ENCODE data around the gene SF3B6. TPM values are rescaled to one million over a fixed set of nuclear protein-coding genes. Genes with fewer than 3 reads are reported as not detected.
"Not testable (repeated sequence)": the region's sequence is repeated elsewhere in the genome, so short reads cannot be mapped to it uniquely, and the experiment has no call there.

The SF3B6 gene
- total and polyA plus RNA-seq, 11 donors, result 37.4 to 121 (median 58.4) TPM

DNA sequence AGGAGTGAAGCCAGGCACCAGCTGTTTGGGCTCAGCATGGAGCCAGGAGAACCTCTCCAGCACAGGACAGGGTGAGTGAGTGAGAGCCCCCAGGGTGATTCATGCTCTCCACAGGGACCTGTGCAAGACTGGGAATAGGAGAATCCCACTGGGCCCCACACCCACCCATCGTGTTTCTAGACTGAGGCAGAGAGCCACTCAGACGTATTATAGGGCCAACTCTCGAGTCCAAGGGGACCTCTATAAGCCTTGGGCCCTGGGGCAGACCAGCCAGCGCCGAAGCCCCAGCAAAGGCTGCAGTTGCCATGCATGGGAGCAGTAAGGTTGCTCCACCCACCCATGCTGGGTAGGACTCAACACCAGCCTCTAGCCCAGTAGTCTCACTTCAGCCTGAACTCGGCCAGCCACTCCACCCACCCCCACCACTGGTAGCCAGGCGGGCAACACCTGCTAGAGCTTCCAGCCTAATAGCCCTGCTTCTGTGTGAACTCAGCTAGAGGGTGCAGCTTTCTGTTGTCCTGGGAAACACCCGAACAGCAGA is 28.1 kb upstream of the SF3B6 start:
- Histone ChIP-seq H3K27me3 (no peaks in the 10 kb centered on the region), H3K4me1 (peaks cover 0 to 3% (median 0%) of the 10 kb centered on the region in 12 donors), H3K9me3 (peaks cover 0 to 19% (median 0%) of the 10 kb centered on the region in 12 donors), H3K36me3 (peaks cover 0 to 7% (median 0%) of the 10 kb centered on the region in 9 donors), H3K27ac (no peak overlapping the region), H3K4me3 (no peak overlapping the region)
- TF ChIP-seq, protein P1, sequence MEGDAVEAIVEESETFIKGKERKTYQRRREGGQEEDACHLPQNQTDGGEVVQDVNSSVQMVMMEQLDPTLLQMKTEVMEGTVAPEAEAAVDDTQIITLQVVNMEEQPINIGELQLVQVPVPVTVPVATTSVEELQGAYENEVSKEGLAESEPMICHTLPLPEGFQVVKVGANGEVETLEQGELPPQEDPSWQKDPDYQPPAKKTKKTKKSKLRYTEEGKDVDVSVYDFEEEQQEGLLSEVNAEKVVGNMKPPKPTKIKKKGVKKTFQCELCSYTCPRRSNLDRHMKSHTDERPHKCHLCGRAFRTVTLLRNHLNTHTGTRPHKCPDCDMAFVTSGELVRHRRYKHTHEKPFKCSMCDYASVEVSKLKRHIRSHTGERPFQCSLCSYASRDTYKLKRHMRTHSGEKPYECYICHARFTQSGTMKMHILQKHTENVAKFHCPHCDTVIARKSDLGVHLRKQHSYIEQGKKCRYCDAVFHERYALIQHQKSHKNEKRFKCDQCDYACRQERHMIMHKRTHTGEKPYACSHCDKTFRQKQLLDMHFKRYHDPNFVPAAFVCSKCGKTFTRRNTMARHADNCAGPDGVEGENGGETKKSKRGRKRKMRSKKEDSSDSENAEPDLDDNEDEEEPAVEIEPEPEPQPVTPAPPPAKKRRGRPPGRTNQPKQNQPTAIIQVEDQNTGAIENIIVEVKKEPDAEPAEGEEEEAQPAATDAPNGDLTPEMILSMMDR (IDR thresholded peaks at IDR 0.05), result no peak
- no peak for TF ChIP-seq POLR2A (IDR thresholded peaks at IDR 0.05)
- DNase-seq (no peak), ATAC-seq (no peak)
- intact Hi-C loops (cut with DNase I), result no loop called here
- 94 to 99% (median 96%) methylated on average over 8 of the region's 8 CpGs for WGBS, 4 donors

DNA sequence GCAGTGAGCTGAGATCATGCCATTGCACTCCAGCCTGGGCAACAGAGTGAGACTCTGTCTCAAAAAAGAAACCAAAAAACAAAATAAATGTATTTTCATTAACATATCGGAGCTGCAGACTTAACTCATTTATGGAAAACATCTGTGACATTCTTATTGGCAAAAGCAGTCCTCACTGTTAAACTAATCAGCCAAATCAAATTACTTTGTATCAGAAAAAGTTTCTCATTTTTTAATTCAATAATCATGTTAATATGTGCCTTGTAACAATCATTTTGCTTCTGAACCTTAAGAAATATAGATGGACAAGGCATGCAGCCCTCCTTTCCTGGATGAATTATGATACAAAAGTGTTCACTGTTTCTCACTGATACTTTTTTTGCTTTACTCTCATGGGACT is 26.6 kb upstream of the SF3B6 start:
- no peak for ATAC-seq
- DNase-seq, result no peak
- H3K36me3 ChIP-seq, result peaks cover 0 to 7% (median 0%) of the 10 kb centered on the region in 9 donors
- H3K4me1 ChIP-seq, result peaks cover 0 to 3% (median 0%) of the 10 kb centered on the region in 12 donors
- H3K27me3 ChIP-seq, result no peaks in the 10 kb centered on the region
- H3K9me3 ChIP-seq, result peaks cover 0 to 17% (median 0%) of the 10 kb centered on the region in 12 donors
- no peak overlapping the region for H3K27ac ChIP-seq
- TF ChIP-seq, protein P1 (IDR thresholded peaks at IDR 0.05), result no peak
- TF ChIP-seq POLR2A (IDR thresholded peaks at IDR 0.05), result no peak
- intact Hi-C loops (cut with DNase I), result no loop called here
- 89 to 94% (median 92%) methylated on average over 1 of the region's 1 CpG for WGBS, 4 donors
- H3K4me3 ChIP-seq, result no peak overlapping the region

DNA sequence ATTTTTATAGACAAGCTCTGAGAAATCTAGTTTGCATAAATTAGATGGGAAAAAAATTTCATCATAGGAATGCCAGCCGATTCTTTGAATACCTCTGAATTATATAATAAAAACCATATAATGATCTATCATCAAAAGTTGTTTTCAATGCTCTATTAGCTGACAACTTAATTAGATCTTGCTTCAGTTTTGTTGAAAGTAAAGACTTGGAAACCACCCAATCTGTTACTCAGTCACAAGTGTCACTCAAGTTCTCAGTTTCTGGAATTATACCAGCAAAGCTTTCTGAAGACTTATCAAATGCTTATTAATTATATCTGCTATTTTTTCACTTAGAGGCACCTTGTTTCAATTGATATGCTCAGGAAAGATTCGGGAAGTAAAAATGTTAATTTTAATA is 25.9 kb upstream of the SF3B6 start:
- Histone ChIP-seq H3K4me3 (no peak overlapping the region), H3K9me3 (peaks cover 0 to 13% (median 0%) of the 10 kb centered on the region in 12 donors), H3K27me3 (no peaks in the 10 kb centered on the region), H3K4me1 (peaks cover 0 to 3% (median 0%) of the 10 kb centered on the region in 12 donors), H3K36me3 (peaks cover 0 to 7% (median 0%) of the 10 kb centered on the region in 9 donors), H3K27ac (no peak overlapping the region)
- TF ChIP-seq, protein P1 (IDR thresholded peaks at IDR 0.05), result no peak
- no peak for TF ChIP-seq POLR2A (IDR thresholded peaks at IDR 0.05)
- no peak for ATAC-seq
- intact Hi-C loops (cut with DNase I), result no loop called here
- DNase-seq, result no peak
- 71 to 95% (median 84%) methylated on average over 2 of the region's 2 CpGs for WGBS, 4 donors

GRCh38 chr2:24100732-24101131 is 24.6 kb upstream of the SF3B6 start:
- intact Hi-C loops (cut with DNase I); H3K27ac ChIP-seq; ATAC-seq; DNase-seq; H3K4me3 ChIP-seq; H3K4me1 ChIP-seq; H3K27me3 ChIP-seq; H3K9me3 ChIP-seq: not testable (repeated sequence)
- H3K36me3 ChIP-seq, result peaks cover 0 to 19% (median 7%) of the 10 kb centered on the region in 9 donors
- WGBS, 4 donors, result 91 to 95% (median 92%) methylated on average over 2 of the region's 2 CpGs

DNA sequence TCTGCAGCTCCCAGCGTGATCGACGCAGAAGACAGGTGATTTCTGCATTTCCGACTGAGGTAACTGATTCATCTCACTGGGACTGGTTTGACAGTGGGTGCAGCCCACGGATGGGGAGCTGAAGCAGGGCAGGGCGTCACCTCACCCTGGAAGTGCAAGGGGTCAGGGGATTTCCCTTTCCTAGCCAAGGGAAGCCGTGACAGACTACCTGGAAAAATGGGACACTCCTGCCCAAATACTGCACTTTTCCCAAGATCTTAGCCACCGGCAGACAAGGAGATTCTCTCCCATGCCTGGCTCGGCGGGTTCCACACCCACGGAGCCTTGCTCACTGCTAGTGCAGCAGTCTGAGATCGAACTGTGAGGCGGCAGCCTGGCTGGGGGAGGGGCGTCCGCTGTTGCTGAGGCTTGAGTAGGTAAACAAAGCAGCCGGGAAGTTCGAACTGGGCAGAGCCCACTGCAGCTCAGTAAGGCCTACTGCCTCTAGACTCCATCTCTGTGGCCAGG is 19.1 kb upstream of the SF3B6 start:
- ATAC-seq; H3K27me3 ChIP-seq; H3K9me3 ChIP-seq; DNase-seq; H3K27ac ChIP-seq; intact Hi-C loops (cut with DNase I); H3K4me3 ChIP-seq; H3K4me1 ChIP-seq: not testable (repeated sequence)
- WGBS, 4 donors, result 76 to 89% (median 83%) methylated on average over 8 to 17 of the region's 17 CpGs
- H3K36me3 ChIP-seq, result peaks cover 0 to 28% (median 12%) of the 10 kb centered on the region in 9 donors

GRCh38 chr2:24093270-24093669 is 17.1 kb upstream of the SF3B6 start:
- H3K36me3 ChIP-seq, result peaks cover 0 to 34% (median 17%) of the 10 kb centered on the region in 9 donors
- 96 to 99% (median 98%) methylated on average over 5 of the region's 5 CpGs for WGBS, 4 donors
- H3K27me3 ChIP-seq; ATAC-seq; H3K4me1 ChIP-seq; intact Hi-C loops (cut with DNase I); H3K27ac ChIP-seq; H3K9me3 ChIP-seq; H3K4me3 ChIP-seq; DNase-seq: not testable (repeated sequence)
